GM12874 (cell line): Measurements from ENCODE around the gene LITAFD.

Experiments used
- CTCF ChIP-seq: IDR thresholded peaks from 2 replicates; pipeline ENCODE4 v1.5.1; 2011; ENCODE audit warnings: low read depth, mild to moderate bottlenecking, control low read depth, low read length, moderate library complexity; ENCODE audit not compliant: insufficient read depth

The LITAFD gene

GRCh38 chr16:8862309-8863130 is 19.6 kb upstream of the LITAFD start:
- TF ChIP-seq CTCF = no peak

GRCh38 chr16:8863594-8864424 is 18.3 kb upstream of the LITAFD start:
- no peak for TF ChIP-seq CTCF

- TF ChIP-seq CTCF = no peak
These were observed 17.6 kb upstream of the LITAFD start for GRCh38 chr16:8864480-8865110.

GRCh38 chr16:8865145-8865882 is 16.8 kb upstream of the LITAFD start:
- TF ChIP-seq CTCF = no peak

- no peak for TF ChIP-seq CTCF
These were observed 15.8 kb upstream of the LITAFD start for GRCh38 chr16:8866118-8866883.

GRCh38 chr16:8866884-8867215 is 15.3 kb upstream of the LITAFD start:
- no peak for TF ChIP-seq CTCF
